BLaER1 treated with 17β-estradiol and CSF1 and Interleukin-3, amounts not matched to agents 10 nM and 100 nM (cell line): ENCODE results near the gene DMAC2L.
A peak's percentile ranks its signal among the peaks of the same experiment; 100 is the strongest.
"Not testable (repeated sequence)": the region's sequence is repeated elsewhere in the genome, so short reads cannot be mapped to it uniquely, and the experiment has no call there.

Experiments
- H3K27ac ChIP-seq, 11 experiments: shearing (Covaris generic); formaldehyde crosslinking; 2 replicates each; pipeline ENCODE4 v1.8.1; 2022
- H3K27me3 ChIP-seq, 11 experiments: shearing (Covaris generic); formaldehyde crosslinking; 2 replicates each; pipeline ENCODE4 v1.8.1; 2022
- H3K36me3 ChIP-seq, 11 experiments: shearing (Covaris generic); formaldehyde crosslinking; 2 replicates each; pipeline ENCODE4 v1.8.1; 2022
- H3K4me1 ChIP-seq, 10 experiments: shearing (Covaris generic); formaldehyde crosslinking; 2 replicates each; pipeline ENCODE4 v1.8.1; 2022
- H3K4me2 ChIP-seq, 11 experiments: shearing (Covaris generic); formaldehyde crosslinking; 2 replicates each; pipeline ENCODE4 v1.8.1; 2022
- H3K4me3 ChIP-seq, 10 experiments: shearing (Covaris generic); formaldehyde crosslinking; 2 replicates each; pipeline ENCODE4 v1.8.1; 2022
- H3K9ac ChIP-seq, 11 experiments: shearing (Covaris generic); formaldehyde crosslinking; 2 replicates each; pipeline ENCODE4 v1.8.1; 2022
- H3K9me3 ChIP-seq, 11 experiments: shearing (Covaris generic); formaldehyde crosslinking; replicated peaks in 1 of 11; 2 replicates each; pipeline ENCODE4 v1.8.1; 2022
- H4K20me1 ChIP-seq, 11 experiments: shearing (Covaris generic); formaldehyde crosslinking; 2 replicates each; pipeline ENCODE4 v1.8.1; 2022
- Cebpa-rat ChIP-seq, 11 experiments: shearing (Covaris generic); IDR thresholded peaks; 2 replicates each; pipeline ENCODE4 v1.8.1; 2022

Gene DMAC2L

DNA sequence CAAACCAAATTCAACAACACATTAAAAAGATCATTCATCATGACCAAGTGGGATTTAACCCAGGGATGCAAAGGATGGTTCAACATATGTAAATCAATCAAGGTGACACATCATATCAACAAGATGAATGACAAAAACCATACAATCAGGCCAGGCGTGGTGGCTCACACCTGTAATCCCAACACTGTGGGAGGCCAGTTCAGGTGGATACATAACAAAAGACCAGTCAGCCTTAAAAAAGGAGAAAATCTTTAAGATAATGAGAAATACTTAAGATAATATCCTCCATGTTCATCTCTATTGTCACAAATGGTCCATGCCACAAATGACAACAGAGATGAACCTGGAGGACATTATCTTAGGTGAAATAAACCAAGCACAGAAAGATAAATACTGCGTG lies 12.5 kb upstream of the DMAC2L start:
- peaks cover 0 to 47% (median 31%) of the 10 kb centered on the region in 11 experiments; a peak in 15 of 22 replicates for H3K36me3 ChIP-seq
- no peak overlapping the region for H3K4me3 ChIP-seq
- H3K4me1 ChIP-seq = peaks cover 0 to 9% (median 3%) of the 10 kb centered on the region in 10 experiments; a peak in 7 of 20 replicates
- no peak overlapping the region for H3K4me2 ChIP-seq
- no peak for TF ChIP-seq Cebpa-rat (IDR thresholded peaks at IDR 0.05)
- H3K27me3 ChIP-seq = no peaks in the 10 kb centered on the region
- no peak overlapping the region for H3K9ac ChIP-seq
- no peak overlapping the region for H3K27ac ChIP-seq
- H3K9me3 ChIP-seq = peaks cover 0 to 5% (median 2%) of the 10 kb centered on the region in 11 experiments; a peak in 2 of 22 replicates
- no peaks in the 10 kb centered on the region for H4K20me1 ChIP-seq

DNA sequence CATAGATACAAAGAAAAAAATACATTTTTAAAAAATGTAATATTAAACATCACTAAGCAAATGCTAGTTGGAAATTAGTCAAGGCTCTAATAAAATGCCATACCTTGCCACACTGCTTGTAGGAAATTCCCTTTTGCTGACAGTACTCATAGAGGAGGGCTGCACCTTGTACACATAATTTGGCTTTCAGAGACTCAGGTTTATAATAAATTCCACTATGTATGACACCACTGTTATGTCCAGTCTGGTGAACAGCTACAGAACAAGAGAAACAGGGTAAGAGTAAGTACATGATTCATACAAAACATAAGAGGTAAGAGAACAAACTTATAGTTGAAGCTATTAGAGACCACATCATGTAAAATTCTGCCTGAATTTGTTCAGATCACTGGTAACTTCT lies 10.2 kb upstream of the DMAC2L start:
- Histone ChIP-seq H4K20me1 (no peaks in the 10 kb centered on the region), H3K4me1 (peaks cover 0 to 9% (median 3%) of the 10 kb centered on the region in 10 experiments; a peak in 7 of 20 replicates), H3K27ac (no peak overlapping the region), H3K36me3 (peaks cover 0 to 46% (median 27%) of the 10 kb centered on the region in 11 experiments; a peak in 15 of 22 replicates), H3K4me3 (no peak overlapping the region), H3K27me3 (no peaks in the 10 kb centered on the region), H3K4me2 (no peak overlapping the region), H3K9me3 (peaks cover 0 to 11% (median 2%) of the 10 kb centered on the region in 11 experiments; a peak in 4 of 22 replicates), H3K9ac (no peak overlapping the region)
- TF ChIP-seq Cebpa-rat (IDR thresholded peaks at IDR 0.05) = no peak

DNA sequence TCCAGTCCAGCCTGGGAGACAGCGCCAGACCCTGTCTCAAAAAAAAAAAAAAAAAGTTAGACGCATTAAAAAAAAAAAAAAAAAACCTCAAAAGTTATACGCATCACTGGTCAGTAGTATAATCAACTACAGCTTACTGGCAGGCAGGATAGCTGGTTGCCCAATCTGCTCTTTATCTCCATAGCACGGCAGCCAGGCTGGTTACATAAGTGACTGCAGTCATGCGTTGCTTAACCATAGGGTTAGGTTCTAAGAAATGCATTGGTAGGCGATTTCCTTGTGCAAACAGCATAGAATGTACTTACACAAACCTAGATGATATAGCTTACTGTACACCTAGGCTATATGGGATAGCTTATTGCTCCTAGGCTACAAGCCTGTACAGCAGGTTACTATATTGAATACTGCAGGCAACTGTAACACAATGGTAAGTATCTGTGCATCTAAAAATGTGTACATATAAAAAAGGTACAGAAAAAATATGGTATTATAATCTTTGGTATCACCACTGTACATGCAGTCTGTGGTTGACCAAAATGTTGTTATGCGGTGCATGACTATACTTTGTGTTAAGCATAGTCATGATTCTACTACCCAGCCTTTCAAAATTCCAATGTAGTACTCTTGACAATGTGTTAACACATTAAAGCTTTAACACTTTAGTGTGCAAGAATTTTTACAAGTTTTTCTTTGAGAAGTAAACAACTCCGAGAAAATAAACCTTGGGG lies 8.2 kb upstream of the DMAC2L start:
- H3K9me3 ChIP-seq = peaks cover 0 to 11% (median 2%) of the 10 kb centered on the region in 11 experiments; a peak in 4 of 22 replicates
- H3K4me2 ChIP-seq = peak overlapping the region in 3 of 11 experiments; percentile 10 to 33 (median 16); a peak in 3 of 22 replicates
- no peaks in the 10 kb centered on the region for H3K27me3 ChIP-seq
- peaks cover 0 to 9% (median 3%) of the 10 kb centered on the region in 10 experiments; a peak in 7 of 20 replicates for H3K4me1 ChIP-seq
- peaks cover 0 to 42% (median 25%) of the 10 kb centered on the region in 11 experiments; a peak in 15 of 22 replicates for H3K36me3 ChIP-seq
- TF ChIP-seq Cebpa-rat (IDR thresholded peaks at IDR 0.05) = no peak; a peak in 1 of 22 replicates
- no peak overlapping the region for H3K27ac ChIP-seq
- H3K4me3 ChIP-seq = no peak overlapping the region
- no peaks in the 10 kb centered on the region for H4K20me1 ChIP-seq
- H3K9ac ChIP-seq = no peak overlapping the region

DNA sequence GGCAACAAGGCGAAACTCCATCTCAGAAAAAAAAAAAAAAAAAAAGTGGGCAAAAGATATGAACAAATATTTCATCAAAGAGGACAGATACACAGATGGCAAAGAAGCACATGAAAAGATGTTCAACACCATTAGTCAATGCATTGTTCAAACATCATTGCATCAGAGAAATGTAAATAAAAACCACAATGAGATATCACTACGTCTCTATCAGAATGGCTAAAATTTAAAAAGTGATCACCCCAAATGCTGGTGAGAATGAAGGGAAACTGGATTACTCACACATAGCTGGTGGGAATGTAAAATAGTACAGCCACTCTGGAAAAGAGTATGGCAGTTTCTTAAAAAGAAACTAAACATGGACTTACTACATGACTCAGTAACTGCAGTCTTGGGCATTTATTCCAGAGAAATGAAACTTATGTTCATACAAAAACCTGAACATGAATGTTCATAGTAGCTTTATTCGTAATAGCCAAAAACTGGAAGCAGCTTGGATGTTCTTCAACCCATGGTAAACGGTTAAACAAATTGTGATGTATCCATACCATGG lies 3.7 kb upstream of the DMAC2L start:
- no peak overlapping the region for H3K27ac ChIP-seq
- no peaks in the 10 kb centered on the region for H4K20me1 ChIP-seq
- no peak overlapping the region for H3K9ac ChIP-seq
- H3K36me3 ChIP-seq = peaks cover 0 to 6% (median 0%) of the 10 kb centered on the region in 11 experiments; a peak in 1 of 22 replicates
- no peak overlapping the region for H3K4me3 ChIP-seq
- H3K27me3 ChIP-seq = no peaks in the 10 kb centered on the region
- peaks cover 14 to 27% (median 25%) of the 10 kb centered on the region in 10 experiments for H3K4me1 ChIP-seq
- H3K4me2 ChIP-seq = no peak overlapping the region
- no peak for TF ChIP-seq Cebpa-rat (IDR thresholded peaks at IDR 0.05)
- H3K9me3 ChIP-seq = peaks cover 0 to 11% (median under 1%) of the 10 kb centered on the region in 11 experiments; a peak in 9 of 22 replicates

DNA sequence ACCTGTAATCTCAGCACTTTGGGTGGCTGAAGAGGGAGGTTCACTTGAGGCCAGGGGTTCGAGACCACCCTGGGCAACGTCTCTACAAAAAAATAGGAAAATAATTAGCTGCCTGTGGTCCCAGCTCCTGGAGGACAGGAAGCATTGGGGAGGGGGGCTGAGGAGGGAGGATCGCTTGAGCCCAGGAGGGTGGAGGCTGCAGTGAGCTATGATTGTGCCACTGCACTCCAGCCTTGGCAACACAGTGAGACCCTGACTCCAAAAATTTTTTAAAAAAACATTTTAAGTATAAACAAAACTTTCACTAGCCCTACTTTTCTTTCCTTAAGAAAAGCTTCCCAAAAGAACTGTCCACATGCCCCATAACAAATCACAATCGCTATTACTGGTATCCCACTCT lies 1.7 kb upstream of the DMAC2L start:
- Histone ChIP-seq H3K4me2 (peak overlapping the region in 8 of 11 experiments; percentile 86 to 94 (median 90); a peak in 13 of 22 replicates), H3K9me3 (peaks cover 0 to 23% (median 17%) of the 10 kb centered on the region in 11 experiments; a peak in 20 of 22 replicates), H3K4me3 (peak overlapping the region in 1 of 10 experiments; percentile 92; a peak in 2 of 20 replicates), H3K9ac (no peak overlapping the region), H3K4me1 (peaks cover 17 to 24% (median 22%) of the 10 kb centered on the region in 10 experiments), H3K36me3 (peaks cover 0 to 19% (median 16%) of the 10 kb centered on the region in 11 experiments; a peak in 19 of 22 replicates), H3K27me3 (no peaks in the 10 kb centered on the region), H4K20me1 (no peaks in the 10 kb centered on the region), H3K27ac (no peak overlapping the region)
- no peak for TF ChIP-seq Cebpa-rat (IDR thresholded peaks at IDR 0.05)

DNA sequence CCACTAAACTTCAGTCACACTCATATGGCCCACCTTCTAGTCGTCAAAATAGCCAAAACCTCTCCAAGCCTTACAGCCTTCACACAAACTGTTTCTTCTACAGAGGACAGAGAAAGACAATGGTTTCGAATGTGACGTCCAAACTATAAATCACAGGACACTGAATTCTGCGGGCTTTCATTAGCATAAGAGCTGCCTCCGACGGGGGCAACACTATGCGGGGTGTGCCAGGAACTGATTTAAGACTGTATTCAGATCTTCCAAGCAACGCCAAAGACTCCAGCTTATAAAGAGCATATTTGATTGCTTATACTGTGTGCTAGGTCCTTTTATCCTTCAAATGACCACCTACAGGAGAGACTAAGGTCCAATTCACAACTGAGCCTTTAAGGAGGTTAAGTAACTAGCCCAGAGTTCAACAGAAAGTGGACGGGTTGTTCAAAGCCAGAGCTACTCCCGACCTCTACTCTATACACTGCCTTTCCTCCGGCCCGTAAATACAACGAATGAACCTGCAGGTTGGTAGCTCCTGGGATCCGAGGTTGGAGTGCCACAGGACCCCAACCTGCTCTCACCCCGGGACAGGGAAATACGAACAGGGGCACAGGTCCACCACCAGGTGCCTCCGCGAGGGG lies 670 bp upstream of the DMAC2L start:
- no peaks in the 10 kb centered on the region for H4K20me1 ChIP-seq
- peak overlapping the region; percentile 77 to 96 (median 86) for H3K4me3 ChIP-seq
- H3K4me2 ChIP-seq = peak overlapping the region; percentile 82 to 99 (median 91)
- H3K36me3 ChIP-seq = peaks cover 0 to 29% (median 18%) of the 10 kb centered on the region in 11 experiments; a peak in 20 of 22 replicates
- peak overlapping the region in 10 of 11 experiments; percentile 81 to 96 (median 90); a peak in 21 of 22 replicates for H3K27ac ChIP-seq
- no peaks in the 10 kb centered on the region for H3K27me3 ChIP-seq
- peaks cover 17 to 24% (median 22%) of the 10 kb centered on the region in 10 experiments for H3K4me1 ChIP-seq
- H3K9ac ChIP-seq = peak overlapping the region; percentile 78 to 89 (median 87)
- no peak for TF ChIP-seq Cebpa-rat (IDR thresholded peaks at IDR 0.05)
- peaks cover 0 to 33% (median 24%) of the 10 kb centered on the region in 11 experiments; a peak in 20 of 22 replicates for H3K9me3 ChIP-seq

DNA sequence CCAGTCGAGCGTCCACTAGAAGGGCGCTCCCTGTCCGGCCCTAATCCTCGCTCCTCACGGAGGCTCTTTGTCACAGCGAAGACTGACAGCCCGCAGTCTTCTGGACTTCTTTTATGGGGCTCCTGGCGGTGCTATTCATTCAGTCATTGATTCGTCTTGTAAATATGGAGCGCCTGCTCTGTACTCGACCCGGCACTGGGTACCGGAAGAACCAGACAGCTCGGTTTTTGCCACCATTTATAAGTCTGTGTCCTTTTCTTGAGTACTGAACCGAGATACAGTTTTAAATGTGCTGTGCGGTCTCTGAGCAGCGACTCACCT lies 570 bp downstream of the DMAC2L start:
- Histone ChIP-seq H3K9ac (peak overlapping the region; percentile 78 to 89 (median 87)), H3K4me1 (peaks cover 17 to 24% (median 22%) of the 10 kb centered on the region in 10 experiments), H3K4me3 (peak overlapping the region; percentile 77 to 96 (median 86)), H3K4me2 (peak overlapping the region; percentile 86 to 100 (median 93)), H3K27ac (peak overlapping the region; percentile 81 to 96 (median 89); a peak in 21 of 22 replicates), H3K9me3 (peaks cover 0 to 32% (median 24%) of the 10 kb centered on the region in 11 experiments; a peak in 20 of 22 replicates), H4K20me1 (peaks cover 0 to 5% (median 0%) of the 10 kb centered on the region in 11 experiments; a peak in 2 of 22 replicates), H3K27me3 (no peaks in the 10 kb centered on the region), H3K36me3 (peaks cover 0 to 30% (median 18%) of the 10 kb centered on the region in 11 experiments; a peak in 20 of 22 replicates)
- TF ChIP-seq Cebpa-rat (IDR thresholded peaks at IDR 0.05) = no peak

DNA sequence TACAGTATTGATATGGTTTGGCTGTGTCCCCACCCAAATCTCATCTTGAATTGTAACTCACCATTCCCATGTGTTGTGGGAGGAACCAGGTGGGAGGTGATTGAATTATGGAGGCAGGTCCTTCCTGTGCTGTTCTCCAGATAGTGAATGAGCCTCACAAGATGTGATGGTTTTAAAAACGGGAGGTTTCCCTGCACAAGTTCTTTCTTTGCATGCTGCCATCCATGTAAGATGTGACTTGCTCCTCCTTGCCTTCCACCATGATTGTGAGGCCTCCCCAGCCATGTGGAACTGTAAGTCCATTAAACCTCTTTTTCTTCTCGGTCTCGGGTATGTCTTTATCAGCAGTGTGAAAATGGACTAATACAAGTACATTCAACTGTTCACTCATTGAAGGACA lies 2.0 kb downstream of the DMAC2L start:
- H3K27me3 ChIP-seq, H3K27ac ChIP-seq, H3K4me2 ChIP-seq, H3K4me3 ChIP-seq, H3K9ac ChIP-seq: not testable (repeated sequence)
- Histone ChIP-seq H3K9me3 (peaks cover 0 to 32% (median 24%) of the 10 kb centered on the region in 11 experiments; a peak in 20 of 22 replicates), H3K4me1 (peaks cover 17 to 26% (median 23%) of the 10 kb centered on the region in 10 experiments), H4K20me1 (peaks cover 0 to 16% (median 0%) of the 10 kb centered on the region in 11 experiments; a peak in 8 of 22 replicates), H3K36me3 (peaks cover 0 to 30% (median 18%) of the 10 kb centered on the region in 11 experiments; a peak in 20 of 22 replicates)
